GM12892 (cell line): ENCODE data around the gene TSGA10.

ENCODE experiments used
- DNase-seq: peaks from one replicate; pipeline ENCODE4 v3.0.0; 2011; ENCODE audit not compliant: insufficient read length
- FAIRE-seq: peaks from 2 replicates; lab custom pipeline; 2011; peaks lifted over from hg19 to GRCh38; lab: Jason Lieb, UNC
- POLR2A ChIP-seq: IDR thresholded peaks from 2 replicates; pipeline ENCODE4 v1.6.1; 2011; ENCODE audit warnings: low read depth, low read length, control low read depth
- POLR2AphosphoS5 ChIP-seq: IDR thresholded peaks from 2 replicates; pipeline ENCODE4 v1.6.1; 2011; ENCODE audit warnings: low read depth, low read length, control low read depth
- TAF1 ChIP-seq: IDR thresholded peaks from 2 replicates; pipeline ENCODE4 v1.6.1; 2011; ENCODE audit warnings: low read depth, mild to moderate bottlenecking, control low read depth, low read length, borderline replicate concordance

Gene TSGA10

GRCh38 chr2:99180755-99181623 lies 26.2 kb upstream of the TSGA10 start, which contains the start of the genes MITD1 and MRPL30:
MITD1 (minus strand) TSS chr2:99181058; CDS start chr2:99180981, 77 bp downstream.
MRPL30 (plus strand) TSS chr2:99181184; CDS start chr2:99186204, 5,020 bp downstream.
- TF ChIP-seq TAF1 = peak; percentile 97
- TF ChIP-seq POLR2AphosphoS5 = peak; percentile 94
- TF ChIP-seq POLR2A = peak; percentile 95
- DNase-seq (peak; percentile 59), FAIRE-seq (peak; percentile 95)

DNA sequence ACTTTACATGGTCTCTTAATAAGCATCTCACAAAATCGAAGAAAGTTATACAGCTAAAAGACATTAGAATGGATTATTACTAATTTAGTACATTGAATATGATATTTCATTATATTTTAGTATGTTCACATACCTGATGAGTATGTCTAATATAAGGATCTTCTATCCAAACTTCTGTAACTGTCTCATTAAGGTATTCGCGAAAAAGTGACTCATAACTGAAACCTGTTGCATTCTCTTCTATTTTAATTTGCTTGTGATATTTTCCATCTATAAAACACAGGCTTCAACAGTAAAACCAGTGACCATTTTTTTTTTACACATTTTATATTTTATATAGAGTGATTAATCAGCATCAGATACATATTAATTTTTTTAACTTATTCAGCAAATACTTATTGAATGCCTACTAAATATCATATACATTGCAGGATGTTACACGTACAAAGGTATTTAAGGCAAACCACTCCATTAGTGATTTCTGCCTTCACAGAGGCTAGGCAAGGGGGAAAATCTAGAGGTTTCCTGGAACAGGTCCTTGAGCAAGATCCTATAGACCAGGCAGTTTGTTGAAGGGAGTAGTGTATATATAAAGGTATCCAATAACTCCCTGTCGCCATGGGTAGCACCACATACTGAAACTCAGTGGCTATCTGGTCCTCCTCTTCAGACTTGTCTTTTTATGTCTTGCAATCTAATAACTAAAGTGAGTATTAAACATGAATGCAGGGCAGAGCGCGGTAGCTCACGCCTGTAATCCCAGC lies 16.8 kb upstream of the TSGA10 start:
- no peak for TF ChIP-seq POLR2AphosphoS5
- no peak for TF ChIP-seq TAF1
- TF ChIP-seq POLR2A = no peak
- DNase-seq (no peak), FAIRE-seq (no peak)

DNA sequence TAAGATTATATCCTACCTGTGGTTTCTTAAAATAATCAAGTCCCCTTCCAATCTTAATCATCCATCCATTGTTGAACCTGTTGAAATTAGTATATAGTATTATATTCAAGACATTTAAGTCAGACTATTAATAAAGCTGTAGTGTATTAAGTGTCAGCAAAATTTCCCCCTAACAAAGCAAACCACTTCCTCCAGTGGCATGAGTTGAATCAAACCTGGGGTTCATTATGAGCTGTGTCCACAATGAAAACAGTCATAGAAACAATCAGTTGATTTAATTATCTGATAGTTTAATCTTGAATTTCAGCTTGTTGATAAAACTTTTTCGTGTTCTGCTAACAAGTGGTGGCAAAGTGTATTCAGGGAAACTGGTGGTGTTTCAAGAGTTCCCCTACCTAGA lies 14.8 kb upstream of the TSGA10 start:
- FAIRE-seq = no peak
- TF ChIP-seq POLR2A (no peak), TAF1 (no peak), POLR2AphosphoS5 (no peak)
- DNase-seq = no peak

DNA sequence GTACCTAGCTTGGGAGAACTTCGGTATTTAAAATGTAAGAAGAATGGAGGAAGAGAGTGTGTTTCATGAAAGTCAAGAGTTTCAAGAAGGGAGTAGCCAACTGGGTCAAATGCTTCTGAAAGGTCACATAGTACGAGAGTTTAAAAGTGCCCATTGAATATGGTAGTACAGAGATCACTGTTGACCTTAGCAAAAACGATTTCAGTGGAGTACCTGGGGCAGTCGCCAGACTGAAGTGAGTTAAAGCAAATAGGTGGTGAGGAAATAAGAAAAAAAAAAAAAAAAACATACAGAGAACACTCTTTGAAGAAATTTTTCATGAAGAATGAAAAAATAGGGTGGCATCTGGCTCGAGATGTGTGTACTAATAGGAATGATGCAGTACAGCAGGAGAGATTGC lies 11.5 kb upstream of the TSGA10 start:
- TF ChIP-seq POLR2AphosphoS5 (no peak), POLR2A (no peak), TAF1 (no peak)
- DNase-seq = no peak
- FAIRE-seq = no peak

GRCh38 chr2:99159594-99159993 lies 4.9 kb upstream of the TSGA10 start:
- no peak for FAIRE-seq
- DNase-seq = no peak
- TF ChIP-seq TAF1 = no peak
- TF ChIP-seq POLR2AphosphoS5 = no peak
- no peak for TF ChIP-seq POLR2A

GRCh38 chr2:99158599-99158998 lies 3.9 kb upstream of the TSGA10 start:
- no peak for DNase-seq
- TF ChIP-seq POLR2AphosphoS5 (no peak), TAF1 (no peak), POLR2A (no peak)
- FAIRE-seq = no peak

- no peak for TF ChIP-seq TAF1
- no peak for TF ChIP-seq POLR2AphosphoS5
- FAIRE-seq (no peak), DNase-seq (no peak)
Measured at GRCh38 chr2:99156891-99157290, 2.1 kb upstream of the TSGA10 start.

DNA sequence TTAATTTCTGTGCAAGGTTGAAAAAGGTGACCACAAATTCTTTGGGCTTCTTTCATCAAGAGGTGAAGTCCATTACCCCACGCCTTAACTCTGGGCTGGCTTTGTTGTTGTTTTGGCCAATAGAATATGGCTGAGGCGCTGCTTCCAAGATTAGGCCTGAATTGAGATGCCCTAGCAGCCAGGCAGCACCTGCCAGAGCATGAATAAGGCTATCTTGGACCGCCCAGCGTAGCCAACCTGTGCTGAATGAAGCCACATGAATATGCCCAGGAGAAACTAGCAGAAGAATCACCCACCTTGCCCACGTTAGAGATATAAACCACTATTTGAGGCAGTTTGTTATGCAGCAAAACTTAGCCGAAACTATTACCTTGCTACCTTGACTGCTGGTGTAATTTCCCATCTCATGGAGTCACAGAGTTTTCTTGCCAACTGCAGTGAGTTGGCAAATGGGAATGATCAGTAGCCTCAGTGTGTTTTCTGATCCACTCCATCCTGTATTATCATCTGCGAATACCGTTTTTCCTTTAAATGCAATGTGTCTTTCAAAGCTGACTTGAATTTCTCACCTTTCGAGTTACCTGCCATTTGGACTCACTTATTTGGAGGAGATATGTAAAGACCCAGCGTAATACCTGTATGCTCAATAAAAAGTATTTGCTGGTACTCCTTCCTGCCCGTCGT lies 679 bp downstream of the TSGA10 start:
- DNase-seq (no peak), FAIRE-seq (peak; percentile 67)
- TF ChIP-seq POLR2A = no peak
- TF ChIP-seq TAF1 = no peak
- no peak for TF ChIP-seq POLR2AphosphoS5

GRCh38 chr2:99152199-99152895 lies 2.4 kb downstream of the TSGA10 start:
- no peak for TF ChIP-seq POLR2AphosphoS5
- no peak for TF ChIP-seq TAF1
- no peak for TF ChIP-seq POLR2A
- DNase-seq = no peak
- FAIRE-seq = no peak

- FAIRE-seq (no peak), DNase-seq (no peak)
- TF ChIP-seq POLR2A (no peak), POLR2AphosphoS5 (no peak), TAF1 (no peak)
Measured at GRCh38 chr2:99150706-99151105, 4.0 kb downstream of the TSGA10 start.
